NCI-H526 (cell line): ENCODE measurements around the gene PCSK5.

Source experiments
- DNase-seq, 2 experiments: peaks; one replicate each; lab custom pipeline; 2025; lab: John Stamatoyannopoulos, UW

Gene PCSK5

DNA sequence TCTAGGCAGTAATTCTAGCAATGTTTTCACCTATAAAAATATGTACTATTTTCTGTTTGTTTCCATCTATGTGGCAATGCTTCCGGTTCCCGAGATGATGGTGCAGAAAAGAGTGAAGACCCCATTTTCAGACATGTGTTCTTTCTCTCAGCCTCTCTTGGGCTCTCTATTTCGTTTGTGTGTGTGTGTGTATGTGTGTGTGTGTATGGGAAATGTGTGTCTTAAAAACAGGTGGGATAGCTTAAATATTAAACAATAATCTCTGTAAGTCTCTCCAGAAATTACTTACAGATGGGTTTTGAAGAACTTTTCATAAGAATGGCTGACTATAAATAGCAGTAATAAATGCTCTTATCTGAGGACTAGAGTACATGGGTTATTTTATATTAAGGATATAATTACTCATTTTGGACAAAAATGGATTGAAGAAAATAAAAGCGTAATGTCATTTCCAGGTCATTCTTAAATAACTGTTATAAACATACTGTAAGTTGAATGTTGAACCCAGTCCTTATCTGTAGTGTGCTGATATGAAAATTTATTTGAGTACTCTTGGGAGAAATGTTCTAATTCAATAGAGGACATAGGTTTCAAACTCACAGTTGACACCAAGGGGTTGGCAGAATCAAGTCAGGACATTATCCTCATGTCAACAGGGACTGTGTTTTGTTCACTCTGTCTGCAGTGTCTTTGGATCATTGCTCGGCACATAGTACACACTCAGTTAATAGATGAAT, 31.1 kb downstream of the PCSK5 start:
- no peak for DNase-seq

DNA sequence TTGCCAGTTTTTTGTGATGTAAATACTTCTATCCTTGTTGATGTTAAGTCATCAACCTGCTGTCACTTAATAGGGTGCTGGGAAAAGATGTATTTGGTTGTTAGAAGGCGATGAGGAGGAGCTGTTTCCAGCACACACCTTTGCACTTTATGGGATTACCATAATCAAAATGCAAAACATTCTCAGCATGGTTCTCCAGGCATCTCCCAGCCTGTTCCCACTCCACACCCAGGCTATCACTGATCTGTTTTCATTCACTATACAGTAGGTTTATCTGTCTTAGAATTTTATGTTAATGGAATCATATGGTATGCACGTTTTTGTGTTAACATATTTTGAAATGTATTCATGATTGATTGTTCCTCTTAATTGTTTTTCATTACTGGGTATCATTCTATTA, 35.9 kb downstream of the PCSK5 start:
- DNase-seq: peak; percentile 14 to 63

DNA sequence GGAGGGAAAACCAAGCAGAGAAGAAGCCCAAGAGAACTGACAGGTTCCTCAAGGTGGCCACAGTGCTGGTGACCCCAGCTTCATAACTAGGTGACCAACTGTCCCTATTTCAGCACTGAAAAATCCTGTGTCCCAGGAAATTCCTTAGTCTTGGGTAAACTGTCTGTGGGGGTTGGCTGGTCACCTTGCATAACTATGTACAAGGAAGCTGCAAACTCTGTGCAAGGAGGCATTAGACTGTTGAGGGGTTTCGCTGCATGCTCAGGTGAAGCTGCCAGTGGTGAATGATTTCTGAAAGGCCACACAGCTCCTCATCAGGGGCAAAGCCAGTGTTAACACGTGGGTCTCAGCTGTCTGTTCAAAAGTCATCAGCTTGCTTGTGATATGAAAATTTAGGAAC, 36.9 kb downstream of the PCSK5 start:
- DNase-seq: no peak

DNA sequence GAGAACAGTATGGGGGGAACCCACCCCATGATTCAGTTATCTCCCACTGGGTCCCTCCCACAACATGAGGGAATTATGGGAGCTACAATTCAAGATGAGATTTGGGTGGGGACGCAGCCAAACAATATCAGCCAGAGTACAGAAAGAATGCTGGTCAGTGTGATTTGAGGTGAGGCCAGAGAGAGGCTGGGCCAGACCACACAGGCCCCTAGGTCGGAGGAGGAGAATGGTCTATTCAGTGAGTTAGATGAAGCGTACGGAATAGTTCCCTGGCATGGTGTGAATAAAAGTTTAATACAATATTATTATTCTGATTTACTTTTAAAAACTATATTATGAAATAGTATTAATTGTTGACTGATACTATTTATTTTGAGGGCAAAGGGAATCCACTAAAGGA, 39.7 kb downstream of the PCSK5 start:
- DNase-seq: no peak

DNA sequence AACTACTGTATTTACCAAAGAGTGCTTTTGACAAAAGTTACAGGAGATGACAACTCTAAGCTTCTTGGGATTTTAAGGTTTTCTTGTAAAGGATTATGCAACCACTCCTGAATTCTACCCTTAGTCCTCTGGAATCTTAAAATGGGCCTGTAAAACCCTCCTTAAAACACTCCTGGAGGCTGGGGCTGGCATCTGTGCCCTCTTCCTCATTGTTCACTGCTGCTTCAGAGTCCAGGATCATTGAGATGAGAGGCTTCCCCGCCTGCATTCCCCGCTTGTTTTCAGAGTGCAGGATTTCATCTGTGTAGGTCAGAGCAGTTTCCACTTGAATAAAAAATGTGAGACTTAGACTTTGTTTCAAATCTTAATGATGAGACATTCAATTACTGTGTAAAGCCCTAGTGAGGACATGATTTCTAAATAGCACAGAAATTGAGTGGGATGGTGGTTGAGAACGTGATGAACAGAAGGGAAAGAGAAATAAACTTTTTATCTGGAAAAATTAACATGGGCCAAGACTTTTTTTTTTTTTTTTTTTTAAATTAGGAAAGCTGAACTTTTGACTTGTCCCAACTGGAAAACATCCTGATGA, 40.4 kb downstream of the PCSK5 start:
- DNase-seq: no peak

DNA sequence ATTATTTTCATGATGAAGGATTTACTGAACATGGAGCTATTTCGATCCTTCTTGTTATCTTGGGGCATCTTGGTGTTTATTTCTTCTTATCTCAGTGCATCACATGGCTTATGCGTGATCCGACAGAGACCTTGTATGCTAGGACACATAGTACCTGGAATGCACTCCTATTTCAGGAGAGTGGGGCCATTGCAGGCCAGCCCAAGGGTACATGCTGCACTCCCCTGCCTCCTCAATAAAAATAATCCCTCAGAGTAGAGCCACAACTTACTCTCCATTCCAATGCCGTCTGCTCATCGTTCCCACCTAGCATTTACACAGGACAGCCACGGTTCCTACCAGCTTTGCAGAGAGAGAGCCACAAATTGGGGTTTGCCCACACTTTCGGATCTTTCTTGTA, 43.5 kb downstream of the PCSK5 start:
- no peak for DNase-seq

DNA sequence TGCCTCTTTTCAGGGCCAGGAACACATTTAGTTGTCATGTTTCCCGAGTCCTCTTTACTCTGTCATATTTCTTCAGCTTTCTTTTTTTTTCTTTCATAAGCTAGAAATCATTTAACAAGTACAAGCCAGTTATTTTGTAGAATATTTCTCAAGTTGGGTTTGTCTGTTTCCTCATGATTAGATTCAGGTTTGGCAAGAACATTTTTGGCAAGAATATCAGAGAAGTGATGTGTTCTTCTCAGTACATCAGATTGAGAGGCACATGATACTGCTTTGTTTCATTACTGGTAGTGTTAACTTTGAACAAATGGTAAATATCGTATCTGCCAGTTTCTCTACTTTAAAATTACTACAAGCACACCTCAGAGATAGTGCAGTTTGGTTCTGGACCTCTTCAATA, 45.1 kb downstream of the PCSK5 start:
- DNase-seq: no peak

DNA sequence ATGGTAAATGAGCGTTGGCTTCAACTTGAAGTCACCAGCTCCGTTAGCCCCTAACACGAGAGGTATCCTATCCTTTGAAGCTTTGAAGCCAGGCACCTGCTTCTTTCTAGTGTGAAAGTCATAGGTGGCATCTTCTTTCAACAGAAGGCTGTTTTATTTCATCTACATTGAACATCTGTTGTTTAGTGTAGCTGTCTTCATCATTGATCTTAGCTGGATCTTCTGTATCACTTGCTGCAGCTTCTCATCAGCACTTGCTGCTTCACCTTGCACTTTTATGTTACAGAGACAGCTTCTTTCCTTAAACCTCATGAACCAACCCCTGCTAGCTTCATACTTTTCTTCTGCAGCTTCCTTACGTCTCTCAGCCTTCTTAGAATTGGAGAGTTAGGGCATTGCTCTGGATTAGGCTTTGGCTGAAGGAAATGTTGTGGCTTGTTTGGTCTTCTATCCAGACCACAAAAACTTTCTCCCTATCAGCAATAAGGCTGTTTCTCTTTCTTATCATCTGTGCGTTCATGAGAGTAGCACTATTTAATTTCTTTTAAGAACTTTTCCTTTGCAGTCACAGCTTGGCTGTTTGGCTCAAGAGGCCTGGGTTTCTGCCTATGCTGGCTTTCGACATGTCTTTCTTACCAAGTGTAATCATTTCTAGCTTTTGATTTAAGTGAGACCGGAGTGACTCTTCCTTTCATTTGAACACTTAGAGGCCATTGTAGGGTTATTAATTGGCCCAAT, 47.2 kb downstream of the PCSK5 start:
- no peak for DNase-seq

DNA sequence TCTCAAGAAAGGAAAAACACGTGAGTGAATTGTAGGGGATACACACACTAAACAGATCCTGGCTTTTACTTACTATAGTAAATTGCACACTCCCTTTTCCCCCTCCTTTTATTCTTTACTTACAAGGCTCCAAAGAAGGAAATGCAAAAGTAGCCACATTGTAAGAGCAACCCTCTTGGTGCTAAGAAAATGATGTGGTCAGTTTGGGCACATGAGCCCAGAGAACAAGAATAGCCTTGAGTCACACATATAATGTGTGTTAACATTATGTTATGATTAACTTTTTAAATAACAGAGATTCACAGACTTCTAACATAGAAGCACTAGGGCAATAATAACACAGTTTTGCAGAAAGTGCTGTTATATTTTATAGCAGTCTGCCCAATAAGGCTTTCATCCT, 48.5 kb downstream of the PCSK5 start:
- no peak for DNase-seq

DNA sequence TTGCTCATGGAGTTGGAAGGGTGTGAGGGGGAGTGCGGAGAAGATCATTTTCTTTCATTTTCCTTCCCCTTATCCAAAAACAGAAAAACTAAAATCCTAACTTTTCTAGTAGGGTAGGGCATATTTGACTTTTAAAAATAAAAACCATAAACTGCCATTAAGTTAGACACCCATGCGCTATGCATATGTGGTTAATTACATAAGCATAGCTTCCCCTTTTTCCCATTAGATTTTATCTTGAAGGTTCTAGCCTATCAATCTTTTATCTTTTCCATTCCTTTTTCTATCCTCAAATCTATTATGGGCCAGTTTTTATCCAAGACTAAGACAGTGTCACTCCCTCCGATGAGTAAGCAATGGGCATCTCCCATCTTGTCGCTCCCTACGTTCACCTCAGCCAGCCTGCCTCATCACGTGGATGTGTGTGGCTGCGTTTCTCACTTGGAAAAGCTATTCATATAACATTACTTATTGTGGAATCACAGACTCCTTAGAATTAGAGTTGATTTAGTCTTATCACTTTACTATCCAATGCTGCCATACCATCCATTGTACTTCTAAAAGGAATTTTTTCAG, 49.2 kb downstream of the PCSK5 start:
- DNase-seq: no peak

DNA sequence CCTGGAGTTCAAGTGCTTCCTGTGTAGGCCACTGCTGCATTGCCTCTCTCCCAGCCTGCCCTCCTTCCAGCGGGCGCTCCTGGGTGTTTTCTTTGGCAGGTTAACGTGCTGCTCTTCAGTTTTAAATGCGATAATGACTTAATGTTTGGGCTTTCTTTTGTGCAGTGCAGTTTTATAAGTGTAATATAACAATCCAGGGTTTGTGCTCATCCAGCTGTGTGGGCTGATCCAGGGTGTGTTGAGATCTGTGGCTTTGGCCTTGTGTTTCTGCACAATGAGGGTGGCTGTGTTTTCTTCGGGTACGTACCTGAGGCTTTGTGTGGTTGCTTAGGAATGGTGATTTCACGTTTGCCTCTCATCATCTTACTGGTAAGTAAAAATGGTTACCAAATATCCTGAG, 50.6 kb downstream of the PCSK5 start:
- DNase-seq: no peak

DNA sequence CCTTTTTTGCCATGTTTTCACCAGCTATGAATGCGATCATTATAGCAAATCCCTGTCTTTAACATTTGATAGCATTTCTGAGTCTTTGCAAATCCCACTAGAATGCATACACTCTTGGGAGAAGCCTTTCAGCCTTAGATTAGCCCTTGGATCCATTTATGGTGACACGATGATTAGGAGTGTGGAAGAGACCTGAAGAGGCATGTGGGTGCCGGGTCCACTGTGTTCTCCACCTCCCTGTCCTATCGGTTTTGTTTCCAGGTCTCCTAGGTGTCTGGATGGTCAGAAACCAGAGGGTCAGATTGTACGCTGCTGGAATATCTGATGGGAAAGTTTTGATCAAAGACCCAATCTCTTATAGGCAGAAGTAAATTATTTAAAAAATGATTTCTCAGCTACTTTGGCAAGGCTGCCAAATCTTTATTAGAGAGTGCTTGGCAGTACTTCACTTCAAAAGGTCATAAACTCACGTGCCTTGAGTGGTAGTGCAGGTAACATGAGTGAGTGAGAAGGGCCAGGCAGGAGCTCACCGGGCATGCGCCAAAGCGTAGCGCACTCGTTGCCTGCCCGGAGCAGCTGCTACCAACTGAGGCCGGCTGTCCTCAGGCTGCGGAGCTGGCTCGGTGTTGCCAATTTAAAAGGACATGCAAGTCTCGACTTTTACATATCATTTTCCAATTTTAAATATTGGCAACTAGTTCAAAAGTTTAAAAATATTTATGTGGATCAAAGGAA, 51.3 kb downstream of the PCSK5 start:
- DNase-seq: no peak

DNA sequence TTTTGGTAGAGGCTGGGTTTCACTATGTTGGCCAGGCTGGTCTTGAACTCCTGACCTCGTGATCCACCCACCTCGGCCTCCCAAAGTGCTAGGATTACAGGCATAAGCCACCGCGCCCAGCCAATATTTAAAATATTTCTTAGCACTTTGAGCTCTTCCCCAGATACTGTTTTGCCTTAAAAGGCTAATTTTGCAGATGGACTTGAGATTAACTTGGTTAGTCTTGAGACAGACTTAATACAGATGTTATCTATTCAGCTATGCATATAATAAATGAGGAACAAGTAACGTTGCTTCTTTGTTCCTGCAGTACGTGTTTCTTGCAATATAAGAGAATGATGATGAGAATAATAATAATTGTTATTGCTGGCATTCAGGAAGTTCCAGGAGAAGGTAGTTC, 56.3 kb downstream of the PCSK5 start:
- DNase-seq: no peak

DNA sequence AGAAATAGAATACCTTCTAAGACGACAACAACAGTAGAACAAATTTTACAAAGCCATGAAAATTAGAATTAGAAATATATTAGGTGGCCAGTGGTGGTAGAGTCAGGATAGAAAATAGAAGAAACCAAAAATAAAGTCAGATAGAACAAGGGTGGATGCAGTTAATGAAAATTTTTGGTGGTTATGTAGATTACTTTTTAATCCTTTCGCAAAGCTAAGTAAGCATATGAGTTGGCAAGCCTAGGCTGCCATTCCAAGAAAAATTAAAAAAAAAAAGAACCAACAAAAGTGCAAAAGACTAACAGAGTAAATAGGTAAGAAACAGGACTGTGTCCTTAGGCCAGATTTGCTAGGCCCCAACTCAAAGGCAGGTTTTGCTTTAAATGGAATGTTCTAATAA, 56.8 kb downstream of the PCSK5 start:
- no peak for DNase-seq

DNA sequence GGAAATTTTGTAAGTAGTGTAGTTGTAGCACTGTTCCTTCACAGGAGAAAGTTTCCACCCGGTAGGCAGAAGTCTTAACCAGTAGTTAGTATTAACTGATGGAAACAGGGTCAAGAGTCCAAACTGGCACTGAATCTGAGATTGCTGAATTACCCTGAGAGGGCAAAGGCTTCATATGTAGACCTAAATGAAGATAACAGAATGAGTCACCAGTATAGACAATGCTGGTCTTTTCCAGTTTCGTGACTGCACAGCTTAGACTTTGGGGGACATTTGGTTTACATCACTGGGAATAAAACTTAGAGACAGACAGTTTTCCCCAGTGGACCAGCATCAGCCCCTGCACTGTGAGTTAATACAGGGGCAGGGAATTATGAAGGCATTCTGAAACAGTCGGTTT, 60.5 kb downstream of the PCSK5 start:
- DNase-seq: no peak

DNA sequence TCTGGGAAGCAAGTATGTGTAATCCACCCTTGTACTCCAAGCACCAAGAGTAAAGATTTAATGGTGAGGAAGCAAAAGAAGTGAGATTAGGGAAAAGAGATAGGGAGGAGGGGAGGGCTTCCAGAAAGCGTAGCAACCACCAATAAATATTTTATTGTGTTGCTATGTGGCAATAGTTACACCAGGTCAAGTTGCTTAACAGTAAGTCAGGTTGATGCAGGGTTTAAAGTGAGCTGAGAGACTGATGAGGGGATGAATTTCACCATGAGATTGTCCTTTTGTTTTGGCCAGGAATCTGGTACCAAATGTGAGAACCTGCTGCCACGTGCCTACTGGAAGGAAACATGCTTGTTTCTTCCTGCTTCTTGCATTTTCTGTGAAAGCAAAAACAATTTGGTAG, 62.7 kb downstream of the PCSK5 start:
- DNase-seq: no peak

DNA sequence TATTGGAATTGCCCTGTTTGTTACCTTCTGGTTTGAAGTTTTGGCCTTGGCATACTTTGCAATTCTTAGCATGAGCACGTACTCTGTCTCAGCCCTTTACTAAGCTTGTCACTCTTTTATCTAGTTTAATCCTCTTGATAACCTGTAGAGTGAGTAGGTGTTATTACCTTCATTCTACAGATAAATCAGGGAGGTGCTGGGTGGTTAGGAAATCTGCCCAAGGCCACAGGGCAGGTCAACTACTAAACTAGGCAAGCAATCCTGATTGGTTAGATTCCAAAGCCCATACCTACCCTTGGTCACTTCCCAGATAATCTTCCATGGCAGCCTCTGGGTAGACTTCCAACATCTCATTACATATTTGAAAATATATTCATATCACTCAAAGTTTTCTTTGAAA, 65.7 kb downstream of the PCSK5 start:
- no peak for DNase-seq

DNA sequence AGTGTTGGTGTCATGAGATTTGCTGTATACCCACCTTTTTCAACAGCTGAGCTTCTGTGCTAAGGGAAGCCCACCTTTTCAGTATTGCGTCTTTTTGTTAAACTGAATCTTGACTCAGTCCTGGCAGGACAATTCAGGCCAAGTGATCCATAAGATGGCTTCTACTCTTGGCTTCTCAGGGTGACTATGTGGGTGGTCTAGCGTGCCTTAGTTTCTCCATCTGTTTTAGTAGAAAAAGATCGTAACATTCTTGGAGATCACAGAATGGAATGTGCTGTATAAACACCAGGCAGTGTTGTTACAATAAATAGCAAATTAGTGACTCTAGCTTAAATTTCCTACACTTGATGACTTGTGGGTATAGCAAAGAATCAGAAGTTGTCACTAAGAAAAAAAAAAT, 66.6 kb downstream of the PCSK5 start:
- DNase-seq: no peak

DNA sequence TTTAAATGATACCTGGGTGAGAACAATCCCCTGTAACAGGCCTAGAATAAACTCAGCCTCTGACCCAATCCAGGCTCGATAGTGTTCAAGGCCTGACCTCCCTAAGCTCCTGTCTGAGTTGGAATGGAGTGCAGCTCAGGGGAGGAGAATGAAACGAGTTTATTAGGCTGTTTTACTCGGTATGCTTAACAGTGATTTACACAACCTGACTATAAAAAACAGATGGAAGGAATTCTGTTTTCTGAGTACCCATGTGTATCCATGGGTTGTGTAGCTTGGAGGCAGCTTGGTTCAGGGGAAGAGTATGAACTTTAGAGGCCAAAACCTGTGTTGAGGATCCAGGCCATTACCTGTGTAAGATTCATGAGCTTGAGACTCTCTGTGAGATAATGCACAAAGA, 67.8 kb downstream of the PCSK5 start:
- no peak for DNase-seq

DNA sequence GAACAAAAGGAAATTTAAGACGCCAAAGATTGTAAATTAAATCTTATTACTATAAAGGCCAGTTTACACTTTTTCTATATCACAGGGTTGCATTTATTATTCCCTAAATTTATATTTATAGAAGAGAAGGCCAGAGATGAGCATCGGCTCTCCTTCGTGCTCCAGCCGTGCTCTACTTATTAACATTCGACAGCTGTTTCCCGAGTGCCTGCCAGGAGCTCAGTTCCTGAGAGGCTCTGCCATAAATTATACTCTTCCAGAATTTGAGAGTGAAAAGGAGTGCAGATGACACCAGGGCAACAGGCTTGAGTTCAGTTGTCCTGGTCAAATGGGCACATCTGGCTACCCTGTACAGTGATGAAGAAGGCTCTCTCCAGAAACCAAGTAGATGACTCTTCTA, 70.1 kb downstream of the PCSK5 start:
- DNase-seq: peak in 1 of 2 experiments; percentile 7

DNA sequence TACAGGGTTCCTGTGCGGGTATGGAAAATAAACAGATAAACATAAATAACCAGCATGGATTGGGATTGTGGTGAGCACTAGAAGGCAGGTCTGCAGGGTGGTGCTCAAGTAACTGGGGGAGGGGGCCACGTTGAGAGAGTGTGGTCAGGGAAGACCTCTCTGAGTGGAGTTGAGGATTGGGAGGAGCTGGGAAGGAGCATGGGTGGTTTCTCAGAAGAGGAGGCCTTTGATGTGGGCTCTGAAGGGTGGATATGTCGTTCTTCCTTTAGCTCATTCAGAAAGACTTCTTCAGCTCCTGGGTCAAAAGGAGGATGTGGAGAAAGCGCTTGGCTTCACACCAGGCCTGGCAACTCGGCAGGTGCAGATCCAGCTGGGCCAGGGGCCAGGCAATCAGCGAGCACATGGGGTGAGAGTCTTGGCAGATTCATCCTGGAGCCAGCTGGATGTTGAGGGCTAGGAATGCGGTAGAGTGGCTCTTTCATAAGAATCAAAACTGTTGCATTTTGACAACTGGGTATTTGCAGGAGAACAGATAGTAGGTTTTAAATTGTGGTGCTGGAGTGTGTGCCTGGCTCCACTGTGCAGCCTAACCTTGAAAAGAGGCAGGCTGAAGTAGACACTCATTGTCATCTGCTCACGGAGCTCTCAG, 71.7 kb downstream of the PCSK5 start:
- DNase-seq: no peak

DNA sequence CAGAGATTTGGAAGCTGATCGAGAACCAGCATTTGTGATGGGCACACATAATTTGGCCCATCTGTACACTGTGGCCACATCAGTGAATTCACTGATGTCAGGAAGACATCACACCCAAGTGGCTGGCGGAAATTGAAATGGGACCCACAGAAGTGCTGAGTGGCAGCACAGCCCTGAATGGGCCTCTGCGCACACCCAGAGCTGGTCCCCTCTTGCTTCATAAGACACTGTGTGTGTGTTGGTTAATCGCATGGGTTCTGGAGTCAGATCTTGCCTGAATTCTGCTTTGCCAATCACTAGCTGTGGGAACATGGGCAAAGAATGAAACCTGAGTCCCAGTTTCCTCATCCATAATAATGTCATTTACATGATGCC, 72.2 kb downstream of the PCSK5 start:
- no peak for DNase-seq
